Fibroblast of peridontal ligament (primary cell): Measurements from ENCODE around the gene MYCBP.
"Not testable (repeated sequence)": the region's sequence is repeated elsewhere in the genome, so short reads cannot be mapped to it uniquely, and the experiment has no call there.

Experiments
- DNase-seq: peaks from one replicate; pipeline ENCODE4 v3.0.0-alpha.2; 2010; ENCODE audit errors: extremely low read depth

MYCBP gene

DNA sequence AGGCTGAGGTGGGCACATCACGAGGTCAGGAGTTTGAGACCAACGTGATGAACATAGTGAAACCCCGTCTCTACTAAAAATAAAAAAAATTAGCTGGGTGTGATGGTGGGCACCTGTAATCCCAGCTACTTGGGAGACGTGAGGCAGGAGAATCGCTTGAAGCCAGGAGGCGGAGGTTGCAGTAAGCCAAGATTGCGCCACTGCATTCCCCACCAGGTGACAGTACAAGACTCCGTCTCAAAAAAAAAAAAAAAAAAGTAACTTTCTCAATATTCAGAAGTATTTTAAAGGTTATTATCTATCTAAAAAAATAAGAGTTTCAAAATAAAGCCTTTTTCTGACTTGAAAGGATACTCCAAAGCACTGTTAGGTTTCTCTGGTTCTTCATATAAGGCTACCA lies 5.9 kb downstream of the MYCBP start:
- DNase-seq, result no peak

DNA sequence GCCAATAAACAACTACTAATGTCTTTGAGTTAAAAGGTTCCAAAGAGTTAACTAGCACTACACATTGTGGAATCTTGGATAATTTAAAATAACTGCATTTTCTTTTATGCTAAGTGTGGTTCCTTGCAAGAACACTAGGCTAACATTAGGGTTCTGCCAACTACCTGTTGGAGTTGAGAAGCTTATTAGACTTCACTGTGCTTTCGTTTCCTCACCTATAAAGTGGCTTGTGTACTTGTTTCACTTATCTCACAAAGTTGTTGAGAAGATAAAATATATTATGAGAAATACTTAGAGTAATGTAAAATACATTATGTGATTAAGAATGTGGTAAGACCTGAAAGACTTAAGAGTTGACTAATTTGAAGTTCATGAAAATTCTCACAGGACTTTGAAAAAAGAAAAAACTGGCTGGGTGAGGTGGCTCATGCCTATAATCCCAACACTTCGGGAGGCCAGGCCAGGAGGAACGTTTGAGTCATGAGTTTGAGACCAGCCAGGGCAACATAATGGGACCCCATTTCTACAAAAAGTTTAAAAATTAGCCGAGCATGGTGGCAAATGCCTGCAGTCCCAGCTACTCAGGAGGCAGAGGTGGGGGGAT lies 7.9 kb downstream of the MYCBP start:
- no peak for DNase-seq

DNA sequence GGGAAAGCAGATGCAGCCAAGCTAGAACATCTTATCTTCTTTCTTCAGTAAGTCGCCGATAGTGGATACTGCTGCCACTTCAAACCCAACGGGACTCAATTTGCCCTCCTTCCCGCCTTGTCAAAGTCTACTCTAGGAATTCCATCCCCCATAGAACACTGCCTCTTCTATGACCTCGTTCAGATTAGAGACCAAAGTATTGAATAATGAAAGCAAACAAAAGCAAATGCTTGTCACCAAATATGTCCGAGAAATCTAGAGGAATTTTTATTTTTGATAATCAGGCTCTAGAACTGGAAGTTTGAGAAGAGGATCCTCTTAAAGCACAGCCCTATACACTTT lies 12.7 kb downstream of the MYCBP start:
- DNase-seq, result peak; percentile 21

DNA sequence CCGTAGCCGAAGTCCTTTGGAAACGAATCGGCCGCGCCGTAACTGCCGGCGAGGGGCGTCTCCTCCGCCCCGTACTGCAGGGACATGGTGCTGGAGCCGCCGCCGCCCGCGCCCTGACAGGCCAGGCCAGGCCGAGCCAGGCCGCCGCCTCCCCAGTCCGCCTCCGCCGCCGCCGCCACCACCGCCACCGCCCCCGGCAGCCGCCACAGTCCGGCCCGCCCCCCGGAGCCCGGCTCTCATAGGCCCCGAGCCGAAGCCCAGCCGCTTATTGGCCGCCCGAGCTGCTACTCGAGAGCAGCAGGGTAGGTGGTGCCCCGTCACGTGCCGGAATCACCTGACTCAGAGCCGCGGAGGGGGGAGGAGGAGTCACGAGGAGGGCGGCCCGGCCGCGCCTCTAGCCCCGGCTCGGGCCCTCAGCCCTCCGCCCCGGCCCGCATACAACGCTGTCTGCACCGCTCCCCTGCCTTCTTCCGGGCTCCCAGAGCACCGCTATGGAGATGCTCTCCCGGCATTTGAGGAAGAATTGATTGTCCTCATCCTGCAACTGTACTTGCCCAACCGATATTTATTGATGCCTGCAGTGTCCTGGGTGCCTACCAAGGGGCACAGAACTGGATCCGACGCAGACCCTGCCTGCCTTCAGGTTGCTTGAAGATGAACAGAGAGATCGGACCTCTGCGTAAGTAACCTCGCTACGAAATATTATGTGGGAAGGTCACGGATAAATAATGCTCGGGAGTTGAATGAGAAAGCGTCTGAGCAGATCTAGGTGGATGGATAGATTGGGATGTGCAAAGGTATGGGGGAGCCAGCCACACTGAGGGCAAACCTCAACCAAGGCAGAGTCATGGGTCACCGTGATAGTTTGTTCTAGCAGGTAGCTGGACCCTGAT lies 13.3 kb downstream of the MYCBP start, which contains the start of gene RRAGC:
RRAGC (minus strand) TSS at position 212 of the 893 bp plus-strand sequence; CDS start at position 86, 126 bp downstream.
- peak; percentile 96 for DNase-seq

DNA sequence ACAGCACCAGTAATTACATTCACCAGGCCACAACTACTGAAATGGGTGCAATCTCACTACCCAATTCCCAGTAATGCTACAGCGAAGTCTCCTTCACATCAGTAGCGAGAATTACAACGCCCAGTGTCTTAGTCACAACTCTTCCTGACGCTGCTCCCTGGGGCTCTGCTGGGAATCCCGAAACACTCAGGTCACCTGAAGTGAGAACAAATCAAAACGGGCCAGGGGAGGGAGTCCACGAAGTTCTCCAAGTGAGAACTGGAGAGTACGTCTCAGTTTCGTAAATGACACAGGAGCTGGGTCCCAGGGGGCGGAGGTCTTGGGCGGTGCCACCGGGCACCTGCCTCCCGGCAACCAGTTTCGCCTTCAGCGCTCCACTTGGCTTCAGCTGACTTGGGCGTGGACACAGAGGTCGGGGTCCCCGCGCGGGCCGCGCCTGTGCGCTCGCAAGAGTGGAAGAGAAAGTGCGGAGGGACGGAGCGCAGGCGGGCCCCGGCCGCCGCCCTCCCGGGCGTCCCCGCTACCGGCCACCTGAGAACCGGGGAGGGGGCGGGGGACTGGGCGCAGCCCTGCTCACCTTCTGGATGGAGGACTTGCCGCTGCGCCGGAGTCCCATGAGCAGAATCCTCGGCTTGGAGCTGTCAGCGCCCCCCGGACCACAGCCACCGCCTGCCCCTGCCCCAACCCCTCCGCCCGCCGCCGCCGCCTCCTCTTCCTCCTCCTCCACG lies 14.2 kb downstream of the MYCBP start:
- peak; percentile 53 for DNase-seq

DNA sequence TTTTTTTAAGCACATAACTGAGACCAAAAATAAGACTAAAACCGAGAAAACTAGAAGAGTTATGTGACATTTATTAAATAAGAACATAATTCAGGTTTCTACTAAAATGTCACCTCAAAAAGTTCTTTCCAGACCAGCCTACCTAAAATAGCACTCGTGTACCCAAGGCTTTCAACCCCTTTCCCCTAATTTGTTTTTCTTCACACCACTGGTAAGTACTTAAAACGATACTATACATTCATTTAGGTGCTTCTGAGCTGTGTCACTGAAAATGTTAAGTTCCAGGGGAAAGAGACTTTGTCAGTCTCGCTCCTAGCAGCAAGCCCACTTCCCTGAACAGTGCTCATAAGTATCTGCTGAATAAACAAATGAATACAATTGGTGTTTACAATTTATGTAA lies 20.4 kb downstream of the MYCBP start:
- no peak for DNase-seq

DNA sequence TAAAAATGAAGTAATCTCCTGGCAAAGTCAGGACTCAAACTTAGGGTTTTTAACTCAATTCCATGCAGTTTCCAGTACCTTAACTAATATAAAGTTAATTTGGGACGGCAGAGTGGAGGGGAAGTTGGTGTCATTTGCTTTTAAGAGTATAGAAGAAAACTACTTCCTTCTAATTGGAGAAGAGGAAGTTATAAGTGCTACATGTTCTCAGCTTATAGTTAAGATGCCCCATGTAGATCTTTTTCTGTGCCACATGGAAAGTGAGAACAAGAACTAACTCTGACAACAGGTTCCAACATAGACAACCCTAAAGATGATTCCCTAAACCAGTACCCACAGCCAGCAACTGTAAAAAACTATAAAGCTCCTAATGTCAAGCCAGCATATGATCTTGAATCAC lies 25.1 kb downstream of the MYCBP start:
- DNase-seq, result no peak

DNA sequence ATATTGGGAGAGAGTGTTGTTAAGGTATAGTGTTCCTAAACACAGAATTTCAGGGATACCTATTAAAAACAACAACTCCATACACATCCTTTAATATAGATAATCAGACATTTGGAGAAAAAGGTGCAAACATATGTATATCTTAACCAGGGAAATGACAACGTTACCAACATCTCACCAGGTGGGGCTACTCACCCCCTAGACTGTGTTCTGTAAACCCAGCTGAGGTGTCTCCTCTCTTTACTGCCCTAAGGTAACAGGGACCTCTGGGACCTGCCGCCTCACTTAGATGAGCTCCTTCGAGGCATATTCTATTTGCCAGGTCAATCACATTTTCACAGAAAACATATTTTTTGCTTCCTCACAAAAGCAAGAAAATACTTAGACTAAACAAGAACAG lies 26.9 kb downstream of the MYCBP start:
- no peak for DNase-seq

DNA sequence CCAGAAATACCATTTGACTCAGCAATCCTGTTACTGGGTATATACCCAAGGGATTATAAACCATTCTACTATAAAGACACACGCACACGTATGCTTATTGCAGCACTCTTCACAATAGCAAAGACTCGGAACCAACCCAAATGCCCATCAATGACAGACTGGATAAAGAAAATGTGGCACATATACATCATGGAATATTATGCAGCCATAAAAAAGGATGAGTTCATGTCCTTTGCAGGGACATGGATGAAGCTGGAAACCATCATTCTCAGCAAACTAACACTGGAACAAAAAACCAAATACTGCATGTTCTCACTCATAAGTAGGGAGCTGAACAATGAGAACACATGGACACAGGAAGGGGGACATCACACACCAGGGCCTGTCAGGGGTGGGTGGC lies 28.1 kb downstream of the MYCBP start:
- DNase-seq, result not testable (repeated sequence)

DNA sequence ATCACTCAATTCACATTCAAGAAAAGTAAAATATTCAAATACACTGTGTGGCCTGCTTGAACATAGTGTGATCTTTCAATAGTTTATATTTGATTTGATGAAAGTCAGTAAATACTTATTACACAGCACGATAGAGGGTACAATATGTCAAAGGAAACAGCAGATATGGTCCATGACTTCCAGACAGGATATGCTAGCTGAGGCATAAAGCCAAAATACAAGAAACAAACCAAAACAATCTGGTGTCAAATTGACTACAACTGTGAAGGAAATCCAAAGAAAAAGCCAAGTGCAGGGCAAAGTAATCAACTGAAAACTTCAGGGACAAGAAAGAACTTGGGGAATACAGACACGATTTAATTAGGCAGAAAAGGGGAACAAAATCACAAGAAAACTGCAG lies 32.9 kb downstream of the MYCBP start:
- peak; percentile 17 for DNase-seq

DNA sequence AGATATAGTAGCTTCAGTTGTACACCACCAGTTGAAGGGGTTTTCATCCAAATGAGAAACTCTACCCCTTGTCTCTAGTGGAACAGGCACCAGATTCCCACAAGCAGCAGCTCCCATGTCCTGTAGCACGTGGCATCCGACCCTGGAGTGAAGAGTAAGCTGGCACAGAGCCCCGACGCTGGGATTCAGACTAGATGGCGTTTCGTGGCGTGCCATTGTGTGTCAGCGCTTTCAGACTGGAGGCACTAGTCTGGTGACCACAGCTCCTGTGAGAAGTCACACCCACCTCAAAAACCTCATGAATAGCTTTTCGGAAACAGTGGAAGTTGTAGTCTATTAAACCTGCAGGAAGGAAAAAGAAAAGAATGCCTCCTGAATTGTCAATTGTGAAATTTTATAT lies 33.8 kb downstream of the MYCBP start:
- no peak for DNase-seq

DNA sequence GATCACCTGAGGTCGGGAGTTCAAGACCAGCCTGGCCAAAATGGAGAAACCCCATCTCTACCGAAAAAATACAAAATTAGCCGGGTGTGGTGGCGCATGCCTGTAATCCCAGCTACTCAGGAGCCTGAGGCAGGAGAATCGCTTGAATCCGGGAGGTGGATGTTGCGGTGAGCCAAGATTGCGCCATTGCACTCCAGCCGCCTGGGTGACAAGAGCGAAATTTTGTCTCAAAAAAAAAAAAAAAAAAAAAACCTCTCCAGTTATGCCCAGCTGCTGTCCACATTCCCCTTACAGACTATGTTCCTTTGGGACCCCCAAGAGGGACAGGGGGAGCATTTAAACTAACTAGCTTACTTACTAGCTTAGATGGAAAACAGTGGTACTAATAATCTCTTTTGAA lies 36.8 kb downstream of the MYCBP start:
- not testable (repeated sequence) for DNase-seq

DNA sequence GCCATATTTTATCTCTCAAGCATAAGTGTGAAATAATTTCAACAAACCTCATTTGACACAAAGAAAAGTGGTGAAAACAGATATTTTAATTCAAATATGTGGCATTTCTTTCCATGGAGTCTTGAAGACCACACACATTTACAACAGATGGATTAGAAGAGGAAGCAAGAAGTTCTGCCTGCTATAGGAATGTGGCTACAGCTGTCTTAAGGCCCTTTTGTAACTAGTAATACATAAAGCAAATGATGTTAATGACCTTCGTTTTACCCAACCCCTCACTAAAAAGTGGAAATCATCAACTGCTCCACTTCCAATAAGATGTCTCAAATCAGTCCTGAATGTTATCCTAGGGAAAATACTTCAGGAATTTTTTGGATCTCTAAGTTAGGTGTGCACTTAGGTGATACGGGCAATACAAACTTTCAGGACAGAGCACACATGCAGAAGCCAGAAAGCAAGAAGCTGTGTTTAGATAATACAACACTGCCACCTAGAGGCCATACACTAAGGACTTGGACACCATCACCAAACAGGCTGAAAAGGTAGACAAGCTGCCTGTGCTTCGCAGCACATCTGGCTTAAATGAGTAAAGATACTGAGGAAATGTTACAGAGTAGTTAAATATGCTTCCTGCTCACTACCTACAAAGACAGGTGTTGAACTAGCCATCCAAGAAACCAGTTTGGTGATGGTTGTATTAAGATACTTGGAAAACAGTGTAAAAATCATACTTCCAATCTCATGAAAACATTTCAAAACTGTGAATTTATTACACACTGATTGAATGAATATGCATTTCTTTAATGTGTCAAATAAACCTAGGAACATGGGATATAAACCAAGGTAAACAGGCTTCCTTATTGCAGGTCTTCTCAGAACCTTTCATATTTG lies 38.0 kb downstream of the MYCBP start:
- DNase-seq, result peak; percentile 90

DNA sequence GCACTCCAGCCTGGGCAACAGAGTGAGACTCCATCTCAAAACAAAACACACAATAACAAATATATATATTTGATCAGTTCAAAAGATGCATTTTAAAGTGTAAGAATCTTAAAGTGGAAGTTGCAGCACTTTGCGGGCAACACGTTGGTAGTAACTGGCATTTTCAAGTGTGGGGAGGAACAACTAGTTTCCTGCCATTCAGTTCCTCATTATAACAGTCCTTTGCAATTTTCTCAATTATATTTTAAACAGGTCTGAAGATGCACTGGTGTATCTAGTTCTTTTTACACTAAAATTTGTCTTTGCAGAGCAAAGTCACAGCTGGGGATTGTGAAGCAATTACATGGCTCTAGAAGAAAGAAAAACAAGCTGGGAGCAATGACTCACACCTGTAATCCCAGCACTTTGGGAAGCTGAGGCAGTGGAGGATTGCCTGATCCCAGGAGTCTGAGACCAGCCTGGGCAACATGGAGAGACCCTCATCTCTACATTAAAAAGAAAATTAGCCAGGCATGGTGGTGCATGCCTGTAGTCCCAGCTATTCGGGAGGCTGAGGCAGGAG lies 38.8 kb downstream of the MYCBP start:
- DNase-seq, result no peak

DNA sequence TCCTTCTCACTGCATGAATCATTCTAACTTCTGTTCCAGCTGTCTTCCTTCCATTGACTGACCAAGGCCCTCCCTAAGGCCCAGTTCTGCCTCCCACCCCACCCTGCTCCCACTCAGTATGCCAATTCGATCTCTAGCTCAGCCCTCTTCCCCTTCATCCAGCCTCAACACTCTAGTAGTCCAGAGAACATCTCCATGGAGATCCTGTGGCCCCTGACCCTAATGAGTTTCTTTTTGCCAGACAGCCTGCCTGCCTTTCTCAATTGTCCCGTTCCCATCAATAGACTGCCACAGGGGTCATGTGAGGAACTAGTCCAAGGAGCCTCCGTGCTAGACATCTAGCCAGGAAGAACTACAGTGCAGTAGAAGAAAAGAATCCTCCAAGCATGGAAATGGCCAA lies 40.0 kb downstream of the MYCBP start:
- no peak for DNase-seq

DNA sequence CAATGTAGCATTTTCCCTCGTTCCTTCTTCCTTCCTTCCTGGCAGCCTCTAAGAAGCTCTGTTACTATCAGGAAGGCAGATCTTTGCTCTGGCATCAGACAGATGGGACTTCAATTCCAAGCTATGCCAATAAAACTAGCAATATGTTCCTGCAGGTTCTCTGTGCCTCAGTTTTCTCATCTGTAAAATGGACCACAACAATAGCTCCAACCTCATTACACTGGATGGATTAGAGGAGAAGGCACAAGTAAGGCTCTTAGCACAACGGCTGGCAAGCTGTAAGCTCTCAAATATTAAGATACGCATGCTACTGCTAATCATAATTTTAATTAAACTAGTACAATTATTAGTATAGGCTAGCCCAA lies 40.8 kb downstream of the MYCBP start:
- no peak for DNase-seq

DNA sequence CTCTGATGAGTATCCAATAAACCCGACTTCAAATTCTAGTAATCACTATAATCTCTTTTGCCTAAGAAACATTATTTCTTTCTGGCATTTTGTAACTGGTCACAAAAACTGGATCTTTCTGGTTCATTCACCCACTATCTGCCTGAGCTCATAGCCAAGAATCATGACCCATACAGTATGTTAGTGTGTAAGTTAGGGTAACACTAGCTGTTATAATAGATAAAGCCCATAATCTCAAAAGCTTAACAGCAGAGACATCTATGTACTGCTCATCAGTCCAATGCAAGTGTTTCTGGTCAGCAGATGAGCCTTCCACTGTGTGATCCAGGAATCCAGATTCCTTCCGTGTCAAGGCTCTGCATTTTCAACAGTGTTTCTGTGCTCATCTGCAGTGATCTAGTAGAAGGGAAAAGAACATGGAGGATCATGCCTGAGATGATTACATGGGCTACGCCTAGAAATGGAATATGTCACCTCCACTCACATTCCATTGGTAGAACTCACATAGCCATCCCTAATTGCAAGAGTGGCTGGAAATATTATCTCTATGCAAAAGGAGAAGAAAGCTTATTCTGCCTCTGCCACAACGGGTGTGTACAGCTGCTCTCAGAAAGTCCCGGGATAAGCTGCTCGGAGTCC lies 41.3 kb downstream of the MYCBP start:
- no peak for DNase-seq

DNA sequence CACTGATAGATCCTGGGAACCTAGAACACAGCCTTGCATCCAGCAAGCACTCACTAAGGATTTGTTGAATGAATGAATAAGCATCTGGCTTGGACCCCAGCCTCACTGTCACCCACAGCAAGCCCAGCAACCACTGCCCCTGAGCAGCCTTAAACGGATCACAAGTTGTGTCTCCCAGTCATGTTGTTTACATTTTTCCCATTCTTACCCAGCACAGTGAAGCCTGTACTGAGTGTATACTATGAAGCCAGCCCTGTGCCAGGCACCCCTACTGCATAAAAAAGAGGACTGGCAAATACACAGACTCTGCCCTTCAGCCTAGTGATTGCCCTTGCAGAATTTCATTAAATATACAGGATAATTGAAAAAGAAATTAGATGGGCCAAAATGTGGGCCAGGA lies 43.8 kb downstream of the MYCBP start:
- peak; percentile 4 for DNase-seq

DNA sequence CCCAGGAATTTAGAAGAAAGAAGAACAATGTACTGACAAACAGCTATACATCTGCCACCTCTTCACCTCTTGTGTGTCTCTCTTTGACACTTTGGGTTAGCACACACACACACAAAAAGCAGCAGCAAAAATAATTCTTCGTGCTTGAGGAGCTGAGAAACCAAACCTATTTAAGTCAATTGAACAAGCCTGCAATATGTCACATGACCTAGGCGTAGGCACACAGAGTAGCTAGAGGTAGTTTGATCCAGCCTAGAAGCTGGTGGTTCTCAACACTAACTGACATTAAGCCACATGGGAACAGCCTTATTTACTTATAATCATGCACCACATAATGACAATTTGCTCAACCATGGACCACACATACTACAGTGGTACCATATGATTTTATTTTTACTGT lies 45.8 kb downstream of the MYCBP start:
- DNase-seq, result no peak

DNA sequence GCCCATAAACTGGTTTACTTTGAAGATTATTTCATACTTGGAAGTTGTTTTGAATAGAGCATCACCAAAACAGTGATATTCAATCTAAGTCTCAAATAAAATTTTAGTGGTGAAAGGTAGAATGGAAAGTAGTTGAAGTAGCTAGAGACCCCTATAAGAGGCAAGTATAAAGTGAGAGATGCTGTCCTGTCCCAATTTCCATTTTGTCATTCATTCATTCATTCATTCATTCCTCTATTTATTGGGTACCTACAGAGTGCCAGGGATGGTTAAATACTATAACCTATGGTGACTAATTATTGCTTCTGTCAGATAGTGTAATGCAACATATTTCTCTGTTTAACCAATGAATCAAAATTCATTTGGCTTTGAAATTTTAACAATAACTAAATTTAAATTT lies 46.3 kb downstream of the MYCBP start:
- DNase-seq, result no peak

DNA sequence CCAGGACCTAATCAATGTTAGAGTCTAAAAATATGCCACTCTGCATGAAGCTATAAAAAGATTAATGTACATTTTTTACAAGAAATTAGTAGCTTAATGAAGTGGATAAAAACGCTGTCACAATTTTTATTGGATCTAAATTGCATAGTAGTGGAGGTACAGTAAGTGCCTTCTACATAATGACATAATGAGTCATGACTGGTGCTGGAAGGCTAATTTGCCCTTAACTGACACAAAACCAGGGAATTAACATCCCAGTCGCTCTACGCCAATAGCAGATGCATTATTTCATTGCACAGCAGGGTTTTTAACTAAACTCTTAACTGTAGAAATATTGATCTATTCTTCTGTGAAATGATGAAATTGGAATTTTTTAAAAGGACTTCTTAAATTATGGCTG lies 46.9 kb downstream of the MYCBP start:
- DNase-seq, result no peak
